Measurements from ENCODE around the gene CREB3.

The CREB3 gene

DNA sequence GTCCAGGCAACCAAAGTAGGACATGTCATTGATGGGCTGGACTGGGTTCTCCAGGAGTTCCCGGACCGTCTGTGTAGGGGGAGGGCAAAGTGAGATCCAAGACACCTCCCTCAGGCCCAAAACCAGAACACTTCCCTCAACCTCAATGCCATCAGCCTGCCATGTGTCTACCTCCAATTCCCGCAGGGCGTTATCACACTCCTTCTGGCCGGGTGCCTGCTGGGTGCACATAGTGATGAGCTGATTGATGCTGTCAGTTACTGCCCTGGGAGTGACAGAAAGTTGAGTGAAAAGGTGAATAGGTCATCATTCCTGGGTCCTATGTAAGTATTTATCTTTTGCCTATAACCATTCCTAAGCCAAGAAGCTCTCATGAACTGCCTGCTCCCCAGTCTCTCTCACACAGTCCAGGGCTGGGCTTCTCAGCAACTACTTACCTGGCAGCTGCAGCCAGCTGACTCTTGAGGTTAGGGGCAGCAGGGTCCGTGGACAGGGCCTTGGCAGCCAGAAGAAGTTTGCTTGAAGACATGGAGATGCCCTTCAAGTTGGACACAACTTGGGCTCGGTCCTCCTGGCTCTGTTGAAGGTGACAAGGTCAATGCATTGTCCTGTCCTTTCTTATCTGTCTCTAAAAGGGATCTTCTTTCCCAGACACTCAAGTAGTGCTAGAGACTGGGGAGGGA, 21.5 kb upstream of the CREB3 start:
- TF ChIP-seq, protein P1, sequence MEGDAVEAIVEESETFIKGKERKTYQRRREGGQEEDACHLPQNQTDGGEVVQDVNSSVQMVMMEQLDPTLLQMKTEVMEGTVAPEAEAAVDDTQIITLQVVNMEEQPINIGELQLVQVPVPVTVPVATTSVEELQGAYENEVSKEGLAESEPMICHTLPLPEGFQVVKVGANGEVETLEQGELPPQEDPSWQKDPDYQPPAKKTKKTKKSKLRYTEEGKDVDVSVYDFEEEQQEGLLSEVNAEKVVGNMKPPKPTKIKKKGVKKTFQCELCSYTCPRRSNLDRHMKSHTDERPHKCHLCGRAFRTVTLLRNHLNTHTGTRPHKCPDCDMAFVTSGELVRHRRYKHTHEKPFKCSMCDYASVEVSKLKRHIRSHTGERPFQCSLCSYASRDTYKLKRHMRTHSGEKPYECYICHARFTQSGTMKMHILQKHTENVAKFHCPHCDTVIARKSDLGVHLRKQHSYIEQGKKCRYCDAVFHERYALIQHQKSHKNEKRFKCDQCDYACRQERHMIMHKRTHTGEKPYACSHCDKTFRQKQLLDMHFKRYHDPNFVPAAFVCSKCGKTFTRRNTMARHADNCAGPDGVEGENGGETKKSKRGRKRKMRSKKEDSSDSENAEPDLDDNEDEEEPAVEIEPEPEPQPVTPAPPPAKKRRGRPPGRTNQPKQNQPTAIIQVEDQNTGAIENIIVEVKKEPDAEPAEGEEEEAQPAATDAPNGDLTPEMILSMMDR (IDR thresholded peaks at IDR 0.05; ENCODE audit: low read length, missing control alignments): no peak
- no peak overlapping the region for H3K4me3 ChIP-seq (replicated peaks; ENCODE audit: low read depth, low read length)

DNA sequence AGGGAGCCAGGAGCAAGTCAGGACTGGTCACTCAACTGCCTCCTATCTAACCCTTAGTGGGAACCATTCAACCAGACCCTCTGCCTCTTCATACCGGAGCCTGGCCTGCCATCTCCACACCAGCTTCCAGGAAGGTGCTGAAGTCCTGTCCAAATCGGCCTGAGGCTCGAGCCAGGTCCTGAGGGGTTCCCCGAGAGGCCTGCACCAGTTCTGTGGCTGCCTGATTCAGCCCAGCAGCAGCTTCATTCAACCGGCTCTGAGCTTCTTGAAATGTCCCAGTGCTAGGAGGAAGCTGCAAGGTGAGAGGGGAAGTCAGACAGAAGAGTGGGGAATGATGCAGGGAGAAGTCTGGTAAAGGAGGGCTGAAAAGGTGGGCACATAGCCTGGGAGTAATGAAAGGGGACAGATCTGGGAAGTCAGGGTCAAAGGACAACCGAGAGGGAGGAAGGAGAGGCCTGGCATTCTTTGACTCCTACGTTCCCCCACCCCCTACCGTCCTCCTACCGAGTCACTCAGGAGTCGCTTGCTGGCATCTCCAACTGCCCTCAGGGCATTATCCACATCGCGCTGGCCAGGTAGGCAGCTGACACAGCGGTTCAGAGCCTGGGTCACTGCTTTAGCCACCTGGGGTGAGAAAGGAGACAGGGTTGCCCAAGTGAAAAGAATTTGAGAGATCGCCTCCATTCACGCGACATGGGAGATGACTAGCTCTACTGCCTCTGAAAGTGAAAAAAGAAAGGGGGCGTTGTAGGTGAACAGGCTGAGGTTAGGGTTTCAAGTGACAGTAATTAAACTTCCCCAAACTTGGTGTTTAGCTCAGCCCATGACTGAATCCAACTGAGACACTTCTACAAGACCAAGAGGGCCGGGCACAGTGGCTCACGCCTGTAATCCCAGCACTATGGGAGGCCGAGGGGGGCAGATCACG, 20.7 kb upstream of the CREB3 start:
- no peak overlapping the region for H3K4me3 ChIP-seq (replicated peaks; ENCODE audit: low read depth, low read length)
- TF ChIP-seq, protein P1 (IDR thresholded peaks at IDR 0.05; ENCODE audit: low read length, missing control alignments): no peak
- no peak for DNase-seq (ENCODE audit: low read depth)

More for the DNA sequence above, 21.5 kb upstream of the CREB3 start:
- DNase-seq (ENCODE audit: low read depth): no peak

DNA sequence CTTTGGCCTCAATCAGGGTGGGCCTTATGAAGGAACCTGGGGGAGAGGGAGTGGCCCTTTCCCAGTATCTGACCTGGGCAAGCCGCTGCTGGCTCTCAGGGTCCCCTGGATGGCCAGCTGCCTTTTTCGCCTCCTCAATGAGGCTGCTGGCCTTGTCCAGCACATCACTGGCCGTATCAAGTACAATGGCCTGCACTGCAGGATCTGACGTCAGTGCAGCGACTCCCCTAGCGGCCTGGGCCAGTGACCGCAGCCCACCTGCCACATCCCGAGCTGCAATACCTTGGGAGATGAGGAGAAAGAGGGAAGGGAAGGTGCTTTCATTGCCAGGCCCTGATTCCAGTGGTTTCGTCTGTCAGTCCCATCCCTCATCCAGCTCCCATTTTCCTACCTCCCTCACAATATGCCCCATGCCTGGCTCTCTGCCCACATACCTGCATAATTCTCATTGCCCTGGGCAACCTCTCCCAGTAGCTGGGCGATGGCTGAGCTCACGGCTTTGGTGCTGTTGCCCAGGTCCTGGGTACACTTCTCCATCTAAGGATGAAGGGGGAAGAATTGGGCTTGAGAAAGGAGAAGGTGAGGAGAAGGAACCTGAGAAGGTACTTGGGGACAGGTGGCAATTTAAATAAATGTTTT, 19.6 kb upstream of the CREB3 start:
- H3K4me3 ChIP-seq (replicated peaks; ENCODE audit: low read depth, low read length): no peak overlapping the region
- no peak for DNase-seq (ENCODE audit: low read depth)
- TF ChIP-seq, protein P1 (IDR thresholded peaks at IDR 0.05; ENCODE audit: low read length, missing control alignments): no peak

DNA sequence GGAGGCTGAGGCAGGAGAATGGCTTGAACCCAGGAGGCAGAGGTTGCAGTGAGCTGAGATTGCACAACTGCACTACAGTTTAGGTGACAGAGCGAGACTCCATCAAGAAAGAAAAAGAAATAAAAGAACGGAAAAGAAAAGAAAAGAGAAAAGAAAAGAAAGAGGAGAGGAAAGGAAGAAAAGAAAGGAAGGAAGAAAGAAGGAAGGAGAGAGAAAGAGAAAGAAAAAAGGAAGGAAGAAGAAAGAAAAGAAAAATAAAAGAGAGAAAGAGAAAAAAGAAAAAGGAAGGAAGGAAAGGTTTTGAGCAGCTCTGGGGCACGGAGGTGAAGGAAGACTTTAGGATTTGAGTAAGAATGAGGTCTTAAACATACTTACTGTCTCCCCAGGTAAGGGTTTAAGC, 18.9 kb upstream of the CREB3 start:
- TF ChIP-seq, protein P1 (IDR thresholded peaks at IDR 0.05; ENCODE audit: low read length, missing control alignments): no peak
- no peak for DNase-seq (ENCODE audit: low read depth)
- H3K4me3 ChIP-seq (replicated peaks; ENCODE audit: low read depth, low read length): no peak overlapping the region

DNA sequence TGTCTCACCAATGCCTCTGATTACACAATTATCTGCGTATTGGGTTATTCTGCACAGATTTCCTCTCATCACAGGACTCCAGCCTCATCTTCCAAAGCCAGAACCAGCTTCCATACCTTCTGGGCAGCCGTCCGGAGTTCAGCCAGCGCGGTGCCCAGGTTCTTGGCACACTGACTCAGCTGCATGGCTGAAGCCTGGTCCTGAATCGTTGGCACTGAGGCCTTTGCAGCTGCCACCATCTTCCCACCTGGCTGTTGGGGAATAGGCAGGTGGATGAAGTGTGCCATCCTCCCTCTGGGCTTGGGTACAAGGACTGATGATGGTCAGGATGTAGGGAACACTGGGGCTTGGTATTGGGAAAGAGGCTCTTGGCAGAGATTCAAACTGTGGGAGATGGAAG, 18.3 kb upstream of the CREB3 start:
- H3K4me3 ChIP-seq (replicated peaks; ENCODE audit: low read depth, low read length): no peak overlapping the region
- TF ChIP-seq, protein P1 (IDR thresholded peaks at IDR 0.05; ENCODE audit: low read length, missing control alignments): no peak
- DNase-seq (ENCODE audit: low read depth): no peak

DNA sequence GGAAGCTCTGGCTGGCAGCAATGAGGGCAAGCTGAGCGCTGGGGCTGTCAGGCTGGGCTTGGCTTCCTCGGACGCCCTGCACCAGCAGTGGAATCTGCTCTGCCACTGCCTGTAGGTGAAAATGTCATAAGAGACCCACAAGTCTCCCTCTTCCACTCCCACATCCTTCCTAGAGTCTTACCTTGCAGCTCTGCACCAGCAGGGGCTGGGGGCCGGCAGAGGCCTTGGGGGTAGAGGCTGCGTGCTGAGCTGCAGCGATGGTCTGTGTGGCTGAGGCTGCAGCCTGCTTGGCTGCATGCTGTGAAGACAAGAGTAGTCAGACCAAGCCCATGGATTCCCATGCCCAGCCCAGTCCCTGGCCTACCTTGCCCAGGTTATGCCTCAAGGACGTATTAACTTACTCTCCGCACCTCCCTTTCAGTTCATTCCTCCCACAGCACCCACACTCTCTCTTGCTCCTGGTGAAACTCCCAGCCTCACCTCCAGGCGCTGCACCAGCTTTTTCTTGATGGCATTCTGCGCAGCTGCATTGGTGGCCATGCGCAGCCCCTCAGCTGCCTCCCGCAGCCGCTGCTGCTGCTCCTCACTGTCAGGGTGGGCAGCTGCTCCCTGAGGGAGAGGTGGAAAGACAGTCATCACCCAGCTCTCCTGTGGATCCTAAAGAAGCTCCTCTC, 17.8 kb upstream of the CREB3 start:
- TF ChIP-seq, protein P1 (IDR thresholded peaks at IDR 0.05; ENCODE audit: low read length, missing control alignments): no peak
- no peak overlapping the region for H3K4me3 ChIP-seq (replicated peaks; ENCODE audit: low read depth, low read length)
- DNase-seq (ENCODE audit: low read depth): no peak

All from fibroblast of pulmonary artery (primary cell).